HG03354 (cell line): ENCODE results near the gene ZNF366.

Experiments used
- ATAC-seq: cut with Tn5 transposase; IDR thresholded peaks from one replicate; pipeline ENCODE4 v1.9.1; 2021; ENCODE audit warnings: mild to moderate bottlenecking; ENCODE audit not compliant: unreplicated experiment, poor library complexity, severe bottlenecking

ZNF366 gene

GRCh38 chr5:72472031-72472430 lies 35.2 kb downstream of the ZNF366 start:
- no peak for ATAC-seq

DNA sequence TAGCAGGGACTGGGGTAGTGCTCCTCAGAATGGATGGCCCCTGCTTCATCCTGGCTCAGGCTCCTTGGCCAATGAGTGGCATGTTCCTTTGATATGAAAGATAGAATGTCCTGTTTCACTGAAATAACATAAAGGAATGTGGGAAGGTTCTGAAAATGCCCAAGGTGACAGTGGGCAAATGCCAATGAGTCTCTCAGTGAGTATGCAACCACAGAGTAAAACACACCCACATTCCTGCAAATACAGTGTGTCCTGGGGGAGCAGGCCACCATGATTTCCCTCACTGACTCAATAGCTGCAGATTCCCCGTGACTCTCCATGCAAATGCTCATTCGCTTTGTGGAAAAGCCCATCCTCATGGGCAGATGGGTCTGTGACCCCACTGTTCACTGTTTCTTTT lies 36.4 kb downstream of the ZNF366 start:
- no peak for ATAC-seq

- no peak for ATAC-seq
Measured at GRCh38 chr5:72468606-72469005, 38.6 kb downstream of the ZNF366 start.

DNA sequence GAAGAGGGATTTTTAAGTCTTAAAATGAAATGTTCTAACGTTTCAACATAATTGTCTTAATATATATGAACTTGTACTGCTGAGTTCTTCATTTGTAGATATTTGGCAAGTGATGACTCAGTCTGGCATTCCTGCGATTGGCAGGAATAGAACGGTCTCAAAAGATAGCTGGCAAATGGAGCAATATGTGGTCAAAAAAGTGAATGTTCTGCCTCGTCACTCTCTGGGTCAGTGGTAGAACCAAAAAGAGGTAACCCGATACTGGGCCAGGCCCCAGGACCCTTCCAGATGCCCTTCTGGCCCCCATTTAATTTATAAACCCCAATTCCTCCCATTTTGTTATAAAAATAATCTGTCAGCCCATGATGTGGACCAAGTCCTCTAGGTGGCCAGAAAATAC lies 39.2 kb downstream of the ZNF366 start:
- ATAC-seq, result no peak

GRCh38 chr5:72467461-72467860 lies 39.7 kb downstream of the ZNF366 start:
- no peak for ATAC-seq

- ATAC-seq, result peak; percentile 78
Measured at GRCh38 chr5:72465601-72466563, 41.3 kb downstream of the ZNF366 start.

- ATAC-seq, result peak; percentile 34
Measured at GRCh38 chr5:72465066-72465465, 42.1 kb downstream of the ZNF366 start.

DNA sequence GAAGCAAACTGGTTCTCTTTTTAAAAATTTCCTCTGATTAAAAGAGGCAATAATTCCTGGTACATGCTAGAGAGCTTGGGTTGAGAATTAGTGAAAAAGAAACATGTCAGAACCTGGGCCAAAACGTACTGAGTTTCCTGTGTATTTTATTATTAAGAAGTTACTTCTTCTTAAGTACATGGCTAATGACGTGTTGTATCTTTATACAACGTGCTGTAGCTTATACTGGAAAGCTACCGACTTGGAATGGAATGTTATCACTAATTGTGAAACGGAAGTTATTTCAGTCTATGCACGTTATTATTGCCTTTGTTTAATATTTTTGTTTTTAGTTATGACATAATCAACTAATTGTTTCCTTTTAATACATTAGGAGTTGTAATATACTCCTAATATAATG lies 43.1 kb downstream of the ZNF366 start:
- no peak for ATAC-seq

GRCh38 chr5:72463449-72464052 lies 43.7 kb downstream of the ZNF366 start:
- no peak for ATAC-seq

- ATAC-seq, result no peak
Measured at GRCh38 chr5:72460413-72460812, 46.8 kb downstream of the ZNF366 start.

DNA sequence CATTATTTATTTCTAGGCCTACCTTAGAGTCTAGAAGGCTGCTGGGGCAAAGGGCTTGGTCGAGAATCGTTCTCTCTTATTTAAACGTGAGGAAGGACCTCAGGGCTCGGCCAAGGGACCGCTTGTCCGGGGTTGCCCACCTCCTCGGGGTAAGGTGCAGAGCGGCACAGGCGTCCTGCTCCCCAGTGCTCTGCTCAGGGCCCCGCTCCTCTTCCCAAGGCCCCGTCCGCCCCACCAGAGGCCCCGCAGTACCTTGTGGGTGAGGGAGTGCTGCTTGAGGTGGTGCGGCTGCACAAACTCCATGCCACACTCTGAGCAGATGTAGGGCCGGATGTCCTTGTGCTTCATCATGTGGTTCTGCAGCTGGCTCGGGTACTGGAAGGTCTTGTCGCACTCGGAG lies 47.3 kb downstream of the ZNF366 start:
- no peak for ATAC-seq

DNA sequence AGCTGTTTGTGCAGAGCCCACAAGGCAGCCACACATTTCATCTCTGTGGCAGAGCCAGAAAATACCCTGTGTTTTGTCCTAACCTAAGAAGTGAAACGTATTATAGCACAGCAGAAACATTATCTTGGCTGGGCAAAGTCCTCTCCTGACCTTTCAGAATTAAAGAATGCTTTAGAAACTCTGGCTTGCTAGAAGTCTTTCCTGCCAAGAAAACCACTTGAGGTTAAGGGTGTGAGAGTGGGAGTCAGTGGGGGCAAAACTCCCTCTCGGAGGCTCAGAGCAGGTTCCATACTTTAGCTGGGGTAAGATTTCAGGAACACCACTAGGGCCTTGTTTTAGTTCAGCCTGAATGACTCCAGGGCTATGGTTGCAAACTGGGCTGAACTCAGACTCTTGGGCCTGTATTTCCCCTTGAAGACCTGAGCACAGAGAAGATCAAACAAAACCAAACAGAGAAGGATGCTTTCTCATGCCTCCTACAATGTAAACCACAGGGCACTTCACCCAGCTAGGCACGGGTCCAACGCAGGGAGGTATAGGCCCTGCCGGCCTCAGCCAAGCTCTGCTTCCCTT lies 48.0 kb downstream of the ZNF366 start:
- no peak for ATAC-seq

DNA sequence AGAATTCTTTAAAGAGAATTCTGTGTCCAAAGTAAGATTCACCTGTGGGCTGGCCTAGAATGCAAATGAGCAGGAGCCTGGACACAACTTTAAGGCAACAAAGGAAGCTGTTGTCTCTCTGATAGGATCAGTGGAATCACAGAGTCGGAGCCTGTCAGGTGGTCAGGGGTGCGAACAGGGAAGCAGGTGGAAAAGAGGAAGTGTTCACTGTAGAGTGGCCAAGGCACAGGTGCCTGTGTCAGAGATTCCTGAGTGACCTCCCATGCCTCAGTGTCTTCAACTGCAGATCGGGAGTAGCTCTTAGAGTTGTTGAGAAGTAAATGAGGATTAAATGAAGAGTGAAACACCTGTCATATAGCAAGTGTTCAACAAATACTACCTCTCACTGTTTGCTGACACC lies 48.8 kb downstream of the ZNF366 start:
- ATAC-seq, result no peak

DNA sequence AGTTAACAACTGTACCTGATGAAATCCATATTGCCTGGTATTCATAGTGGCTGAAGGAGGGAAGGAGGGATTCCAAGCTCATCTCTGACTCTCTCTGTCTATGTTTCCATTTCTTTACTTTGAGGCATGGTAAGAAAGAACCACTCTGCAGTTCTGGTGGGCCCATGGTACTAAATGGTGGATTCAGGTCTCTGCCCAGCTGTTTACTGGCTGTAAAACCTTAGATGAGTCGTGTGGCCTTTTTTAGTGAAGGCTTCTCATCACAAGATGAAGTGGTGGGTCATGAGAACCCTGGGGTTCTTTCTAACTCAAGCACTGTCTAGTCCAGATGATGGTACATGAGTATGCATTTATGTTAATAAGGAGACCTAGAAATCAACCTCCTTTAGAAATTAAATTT lies 49.7 kb downstream of the ZNF366 start:
- no peak for ATAC-seq

- no peak for ATAC-seq
Measured at GRCh38 chr5:72456391-72457074, 50.7 kb downstream of the ZNF366 start.

DNA sequence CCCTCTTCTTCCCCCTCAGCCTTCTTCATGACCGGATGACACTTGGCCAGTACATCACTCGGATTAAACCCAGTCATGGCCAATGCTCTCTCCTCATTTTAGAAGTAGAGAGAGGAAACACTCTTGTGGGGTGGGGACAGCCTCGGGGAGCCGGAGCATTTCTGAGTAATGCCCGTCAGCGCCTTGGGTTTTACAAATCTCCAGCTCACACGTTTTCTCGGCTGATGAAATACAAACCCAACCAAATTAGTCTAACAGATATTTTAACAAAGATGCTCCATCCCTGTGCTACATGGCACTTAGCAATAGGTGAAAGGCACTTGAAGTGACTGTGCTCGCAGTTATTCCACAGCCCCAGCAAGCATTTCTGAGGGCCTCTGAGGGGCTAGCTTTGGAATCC lies 51.7 kb downstream of the ZNF366 start:
- ATAC-seq, result no peak

DNA sequence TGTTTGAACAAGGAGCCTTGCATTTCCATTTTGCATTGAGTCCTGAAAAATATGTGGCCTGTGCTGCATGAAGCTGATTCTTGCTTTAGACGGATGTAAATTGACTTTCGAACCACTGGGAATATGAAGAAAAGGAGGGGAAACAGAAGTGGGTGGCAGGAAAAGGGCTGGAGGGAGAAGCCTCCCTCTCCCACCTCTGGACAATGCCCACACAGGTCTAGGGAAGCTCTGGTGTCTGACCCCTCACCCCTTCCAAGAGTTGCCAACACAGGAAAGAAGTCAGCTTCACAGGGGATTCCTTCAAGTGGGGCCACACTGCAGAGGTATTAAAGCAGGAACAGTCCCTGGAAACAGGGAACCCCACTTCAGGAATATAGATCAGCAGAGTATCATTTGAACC lies 52.2 kb downstream of the ZNF366 start:
- ATAC-seq, result no peak

- no peak for ATAC-seq
Measured at GRCh38 chr5:72453246-72453775, 53.9 kb downstream of the ZNF366 start.

DNA sequence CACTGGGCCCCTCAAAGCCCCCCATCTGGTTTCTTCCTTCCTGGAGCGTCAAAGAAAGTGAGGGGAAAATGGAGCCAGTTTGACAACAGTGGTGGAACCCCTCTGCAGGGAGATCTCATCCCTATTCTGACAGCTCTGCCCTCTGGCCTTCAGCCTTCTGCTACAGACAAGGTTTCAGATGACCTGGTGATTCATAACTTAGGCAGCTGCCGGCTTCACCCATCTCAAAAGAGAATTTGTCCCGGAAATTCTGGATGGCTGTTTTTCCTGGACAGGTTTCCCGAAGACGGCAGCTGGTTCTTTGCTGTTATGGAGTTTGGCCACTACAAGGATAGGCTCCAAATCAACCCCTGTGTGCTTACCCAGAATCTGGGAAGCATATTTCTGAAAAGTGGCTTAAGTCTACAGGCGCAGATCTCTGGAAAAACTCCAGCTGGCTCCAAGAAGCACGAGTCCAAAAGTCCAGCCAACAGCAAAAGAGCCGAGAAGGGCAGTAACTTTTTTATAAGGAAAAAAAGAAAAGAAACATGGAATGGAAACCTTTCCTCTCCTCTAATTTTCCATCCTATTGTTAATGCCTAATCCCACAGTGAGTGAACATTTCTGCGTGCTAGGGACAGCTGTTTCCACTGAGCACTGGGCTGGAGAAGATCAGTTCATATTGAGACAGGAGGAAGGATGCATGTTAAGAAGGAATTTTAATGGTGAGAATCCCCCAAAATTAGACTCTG lies 54.5 kb downstream of the ZNF366 start:
- ATAC-seq, result peak; percentile 17
